ENCODE measurements around the gene S1PR3. TPM values are rescaled to one million over a fixed set of nuclear protein-coding genes. Genes with fewer than 3 reads are reported as not detected.

S1PR3 gene
- total and polyA plus RNA-seq, 4 donors: 1.4 to 4.5 (median 2.9) TPM

DNA sequence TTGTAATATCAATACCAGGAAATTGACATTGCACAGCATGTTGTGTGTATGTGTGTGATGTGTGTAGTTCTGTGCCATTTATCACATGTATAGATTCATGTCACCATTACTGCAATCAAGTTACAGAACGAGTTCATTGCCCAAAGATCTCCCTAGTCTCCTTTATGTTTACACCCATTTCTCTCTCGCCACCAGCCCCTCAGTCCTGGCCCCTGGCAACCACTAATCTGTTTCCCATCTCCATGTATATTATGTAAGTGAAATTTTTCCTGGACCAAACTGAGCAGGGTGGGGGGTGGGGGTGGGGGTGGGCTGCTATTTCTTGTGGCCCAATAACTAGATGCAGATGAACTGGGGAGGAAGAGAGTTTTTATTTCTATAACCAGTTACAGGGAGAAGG, 11.5 kb upstream of the S1PR3 start:
- H3K4me1 ChIP-seq (ENCODE audit: control insufficient read depth in 4 of 4, insufficient read depth in 4 of 4, low read length in 3 of 4): peaks cover 0 to under 1% (median 0%) of the 10 kb centered on the region in 4 donors
- no peaks in the 10 kb centered on the region for H3K36me3 ChIP-seq (ENCODE audit: control insufficient read depth in 4 of 4, insufficient read depth in 3 of 4, low read depth in 1 of 4, low read length in 3 of 4)
- H3K9ac ChIP-seq (ENCODE audit: low read depth in 1 of 2, low read length in 2 of 2): no peak overlapping the region
- WGBS: 91% methylated on average over 2 of the region's 2 CpGs
- TF ChIP-seq FOXA1 (IDR thresholded peaks at IDR 0.05) (no peak), REST (IDR thresholded peaks at IDR 0.05) (no peak), TAF1 (conservative IDR thresholded peaks at IDR 0.05) (no peak), HNF4G (IDR thresholded peaks at IDR 0.05) (no peak)
- TF ChIP-seq, protein P1, sequence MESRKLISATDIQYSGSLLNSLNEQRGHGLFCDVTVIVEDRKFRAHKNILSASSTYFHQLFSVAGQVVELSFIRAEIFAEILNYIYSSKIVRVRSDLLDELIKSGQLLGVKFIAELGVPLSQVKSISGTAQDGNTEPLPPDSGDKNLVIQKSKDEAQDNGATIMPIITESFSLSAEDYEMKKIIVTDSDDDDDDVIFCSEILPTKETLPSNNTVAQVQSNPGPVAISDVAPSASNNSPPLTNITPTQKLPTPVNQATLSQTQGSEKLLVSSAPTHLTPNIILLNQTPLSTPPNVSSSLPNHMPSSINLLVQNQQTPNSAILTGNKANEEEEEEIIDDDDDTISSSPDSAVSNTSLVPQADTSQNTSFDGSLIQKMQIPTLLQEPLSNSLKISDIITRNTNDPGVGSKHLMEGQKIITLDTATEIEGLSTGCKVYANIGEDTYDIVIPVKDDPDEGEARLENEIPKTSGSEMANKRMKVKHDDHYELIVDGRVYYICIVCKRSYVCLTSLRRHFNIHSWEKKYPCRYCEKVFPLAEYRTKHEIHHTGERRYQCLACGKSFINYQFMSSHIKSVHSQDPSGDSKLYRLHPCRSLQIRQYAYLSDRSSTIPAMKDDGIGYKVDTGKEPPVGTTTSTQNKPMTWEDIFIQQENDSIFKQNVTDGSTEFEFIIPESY (IDR thresholded peaks at IDR 0.05): no peak
- peaks cover 0 to 6% (median 0%) of the 10 kb centered on the region in 4 donors for H3K27me3 ChIP-seq (ENCODE audit: control insufficient read depth in 4 of 4, insufficient read depth in 4 of 4, low read length in 3 of 4)
- no peak overlapping the region for H3K4me3 ChIP-seq (ENCODE audit: low read depth in 1 of 3, low read length in 3 of 3)
- H3K9me3 ChIP-seq (ENCODE audit: control insufficient read depth in 4 of 4, low read length in 3 of 4): peaks cover 0 to 2% (median 0%) of the 10 kb centered on the region in 4 donors
- no peak overlapping the region for H3K27ac ChIP-seq (ENCODE audit: low read depth in 1 of 2, low read length in 2 of 2)
- no peak for DNase-seq (ENCODE audit: low spot score)

- Histone ChIP-seq H3K36me3 (ENCODE audit: control insufficient read depth in 4 of 4, insufficient read depth in 3 of 4, low read depth in 1 of 4, low read length in 3 of 4) (no peaks in the 10 kb centered on the region), H3K4me3 (ENCODE audit: low read depth in 1 of 3, low read length in 3 of 3) (no peak overlapping the region), H3K9ac (ENCODE audit: low read depth in 1 of 2, low read length in 2 of 2) (no peak overlapping the region), H3K27ac (ENCODE audit: low read depth in 1 of 2, low read length in 2 of 2) (no peak overlapping the region), H3K4me1 (ENCODE audit: control insufficient read depth in 4 of 4, insufficient read depth in 4 of 4, low read length in 3 of 4) (no peaks in the 10 kb centered on the region), H3K9me3 (ENCODE audit: control insufficient read depth in 4 of 4, low read length in 3 of 4) (peaks cover 0 to 2% (median 0%) of the 10 kb centered on the region in 4 donors), H3K27me3 (ENCODE audit: control insufficient read depth in 4 of 4, insufficient read depth in 4 of 4, low read length in 3 of 4) (peaks cover 0 to 8% (median 0%) of the 10 kb centered on the region in 4 donors)
- DNase-seq (ENCODE audit: low spot score): no peak
- TF ChIP-seq FOXA2 (IDR thresholded peaks at IDR 0.05) (no peak), HNF4G (IDR thresholded peaks at IDR 0.05) (no peak), GABPA (IDR thresholded peaks at IDR 0.05 in 1 of 2, conservative IDR thresholded peaks at IDR 0.05 in 1 of 2) (no peak), REST (IDR thresholded peaks at IDR 0.05) (no peak), EGR1 (IDR thresholded peaks at IDR 0.05; ENCODE audit: low read depth in 2 of 2) (no peak), JUND (IDR thresholded peaks at IDR 0.05) (no peak), YY1 (IDR thresholded peaks at IDR 0.05) (no peak), FOXA1 (IDR thresholded peaks at IDR 0.05) (no peak), TAF1 (conservative IDR thresholded peaks at IDR 0.05) (no peak), RAD21 (IDR thresholded peaks at IDR 0.05) (no peak), HNF4A (conservative IDR thresholded peaks at IDR 0.05) (no peak), SP1 (IDR thresholded peaks at IDR 0.05) (no peak)
- TF ChIP-seq, protein P2, sequence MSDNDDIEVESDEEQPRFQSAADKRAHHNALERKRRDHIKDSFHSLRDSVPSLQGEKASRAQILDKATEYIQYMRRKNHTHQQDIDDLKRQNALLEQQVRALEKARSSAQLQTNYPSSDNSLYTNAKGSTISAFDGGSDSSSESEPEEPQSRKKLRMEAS (IDR thresholded peaks at IDR 0.05): no peak
- TF ChIP-seq, protein P3, sequence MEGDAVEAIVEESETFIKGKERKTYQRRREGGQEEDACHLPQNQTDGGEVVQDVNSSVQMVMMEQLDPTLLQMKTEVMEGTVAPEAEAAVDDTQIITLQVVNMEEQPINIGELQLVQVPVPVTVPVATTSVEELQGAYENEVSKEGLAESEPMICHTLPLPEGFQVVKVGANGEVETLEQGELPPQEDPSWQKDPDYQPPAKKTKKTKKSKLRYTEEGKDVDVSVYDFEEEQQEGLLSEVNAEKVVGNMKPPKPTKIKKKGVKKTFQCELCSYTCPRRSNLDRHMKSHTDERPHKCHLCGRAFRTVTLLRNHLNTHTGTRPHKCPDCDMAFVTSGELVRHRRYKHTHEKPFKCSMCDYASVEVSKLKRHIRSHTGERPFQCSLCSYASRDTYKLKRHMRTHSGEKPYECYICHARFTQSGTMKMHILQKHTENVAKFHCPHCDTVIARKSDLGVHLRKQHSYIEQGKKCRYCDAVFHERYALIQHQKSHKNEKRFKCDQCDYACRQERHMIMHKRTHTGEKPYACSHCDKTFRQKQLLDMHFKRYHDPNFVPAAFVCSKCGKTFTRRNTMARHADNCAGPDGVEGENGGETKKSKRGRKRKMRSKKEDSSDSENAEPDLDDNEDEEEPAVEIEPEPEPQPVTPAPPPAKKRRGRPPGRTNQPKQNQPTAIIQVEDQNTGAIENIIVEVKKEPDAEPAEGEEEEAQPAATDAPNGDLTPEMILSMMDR (IDR thresholded peaks at IDR 0.05; ENCODE audit: low read depth, low read length, missing input control): no peak
- TF ChIP-seq, protein P4, sequence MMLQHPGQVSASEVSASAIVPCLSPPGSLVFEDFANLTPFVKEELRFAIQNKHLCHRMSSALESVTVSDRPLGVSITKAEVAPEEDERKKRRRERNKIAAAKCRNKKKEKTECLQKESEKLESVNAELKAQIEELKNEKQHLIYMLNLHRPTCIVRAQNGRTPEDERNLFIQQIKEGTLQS (IDR thresholded peaks at IDR 0.05): no peak
- TF ChIP-seq, protein P1 (IDR thresholded peaks at IDR 0.05): no peak
- 79% methylated on average over 1 of the region's 1 CpG for WGBS
Observed at GRCh38 chr9:88980740-88981203, 10.5 kb upstream of the S1PR3 start.
